ENCODE results near the gene SLC17A6.

The SLC17A6 gene

DNA sequence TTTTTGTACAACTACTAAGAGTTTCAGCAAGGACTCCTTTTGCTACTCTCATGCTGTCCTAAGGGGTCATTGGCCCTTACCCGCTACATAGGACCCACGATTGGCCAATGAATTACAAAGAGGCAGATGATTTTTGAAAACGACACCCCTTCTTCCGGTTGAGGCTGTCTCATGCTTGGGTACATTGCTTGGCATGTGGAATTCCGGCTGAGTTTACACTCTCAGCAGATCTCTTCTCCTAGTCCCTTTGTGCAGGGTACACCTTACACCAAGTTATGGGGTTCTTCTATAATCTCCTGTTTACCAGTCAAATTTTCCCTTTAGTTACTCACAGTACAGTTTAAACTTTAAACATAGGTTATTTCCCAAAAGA lies 52.1 kb downstream of the SLC17A6 start:
- DNase-seq: no peak

DNA sequence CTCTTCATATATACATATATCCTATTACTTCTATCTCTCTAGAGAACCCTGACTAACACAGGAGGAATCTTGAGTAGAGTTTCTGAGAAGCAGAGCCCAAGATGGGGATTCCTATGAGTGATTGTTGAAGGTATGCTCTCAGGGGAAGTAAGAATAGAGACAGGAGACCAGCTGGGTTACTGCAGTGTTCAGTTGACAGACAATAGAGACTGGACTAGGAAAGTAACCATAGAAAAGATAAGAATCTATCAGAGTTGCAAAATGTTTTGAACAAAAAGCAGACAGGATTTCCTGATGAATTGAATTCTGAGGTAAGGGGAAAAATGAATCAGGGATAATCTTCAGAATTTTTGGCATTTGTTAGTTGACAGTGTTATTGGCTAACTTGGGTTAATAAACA lies 54.4 kb downstream of the SLC17A6 start:
- no peak for DNase-seq

DNA sequence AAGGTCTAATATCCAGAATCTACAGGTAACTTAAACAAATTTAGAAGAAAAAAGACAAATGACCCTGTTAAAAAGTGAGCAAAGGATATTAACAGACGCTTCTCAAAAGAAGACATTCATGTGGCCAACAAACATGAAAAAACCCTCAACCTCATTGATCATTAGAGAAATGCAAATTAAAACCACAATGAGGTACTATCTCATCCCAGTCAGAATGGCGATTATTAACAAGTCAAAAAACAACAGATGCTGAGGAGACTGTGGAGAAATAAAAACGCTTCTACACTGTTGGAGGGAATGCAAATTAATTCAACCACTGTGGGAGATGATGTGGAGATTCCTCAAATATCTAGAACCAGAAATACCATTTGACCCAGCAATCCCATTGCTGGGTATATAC lies 67.2 kb downstream of the SLC17A6 start:
- DNase-seq: no peak

DNA sequence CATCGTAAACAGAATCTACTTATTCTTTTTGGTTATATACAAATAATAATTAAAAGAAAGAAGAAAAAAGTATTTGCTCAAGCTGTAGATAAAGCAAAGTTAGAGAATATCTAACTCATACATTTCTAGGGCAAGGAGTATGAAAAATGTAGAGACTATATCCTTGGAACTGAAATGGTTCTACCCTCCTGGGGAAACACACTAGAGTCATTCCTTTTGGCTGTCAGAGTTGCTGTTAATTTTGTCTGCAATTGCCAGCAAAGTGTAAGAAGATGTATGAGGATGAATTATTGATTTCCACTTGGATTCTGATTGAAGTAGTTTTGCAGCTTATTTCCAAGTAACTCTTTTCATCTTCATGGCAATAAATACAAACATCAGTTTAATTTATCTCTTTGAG lies 69.1 kb downstream of the SLC17A6 start:
- no peak for DNase-seq

- no peak for DNase-seq
Measured at GRCh38 chr11:22407921-22408320, 69.7 kb downstream of the SLC17A6 start.

GRCh38 chr11:22415476-22415875 lies 77.3 kb downstream of the SLC17A6 start:
- DNase-seq: no peak

DNA sequence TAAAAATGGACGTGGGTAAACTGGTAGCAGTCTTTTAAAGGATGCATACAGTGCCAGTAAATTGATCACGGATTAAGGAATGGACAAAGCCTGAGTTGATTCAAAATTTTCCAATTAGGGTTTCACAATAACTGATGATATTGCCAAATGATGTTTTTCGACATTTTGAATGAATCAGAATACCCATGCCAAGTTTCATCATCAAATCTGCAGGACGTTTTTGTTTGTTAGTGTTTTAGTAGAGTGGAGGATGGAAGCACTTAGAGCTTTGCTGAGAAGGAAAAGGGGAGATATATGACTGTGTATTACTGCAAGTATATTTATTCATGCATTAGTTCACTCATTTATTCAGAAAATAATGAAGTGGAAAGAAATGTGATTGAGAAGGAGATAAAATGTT lies 78.3 kb downstream of the SLC17A6 start:
- DNase-seq: no peak

DNA sequence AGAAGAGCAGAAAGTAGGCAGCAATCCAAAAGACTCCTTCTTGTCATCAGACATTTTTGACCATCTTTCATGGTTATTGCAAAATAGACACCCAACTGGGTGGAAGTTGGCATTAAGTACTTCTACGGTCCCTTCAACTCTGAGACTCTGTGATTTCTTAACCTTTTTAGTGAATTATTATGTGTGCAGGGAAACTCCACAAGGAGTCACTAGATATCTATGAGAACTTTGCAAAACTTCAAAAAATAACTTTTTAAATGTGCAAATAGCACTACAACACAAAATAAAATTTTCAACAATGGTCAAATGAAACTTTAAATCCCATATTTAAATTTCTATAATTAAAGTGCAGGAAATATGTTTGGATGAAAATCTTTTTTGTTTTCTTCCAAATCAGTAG lies 88.7 kb downstream of the SLC17A6 start:
- DNase-seq: no peak

Measured in kidney glomerular epithelial cell (primary cell).